ENCODE data around the gene MTUS2. TPM values are rescaled to one million over a fixed set of nuclear protein-coding genes. Genes with fewer than 3 reads are reported as not detected.

MTUS2 gene
- total and polyA plus RNA-seq, 9 of the 15 experiments (the other 6 are each of a cell fraction or from before 2014, with no cell fraction given) = 0.01 to 0.28 (median 0.06) TPM; not detected in 1

DNA sequence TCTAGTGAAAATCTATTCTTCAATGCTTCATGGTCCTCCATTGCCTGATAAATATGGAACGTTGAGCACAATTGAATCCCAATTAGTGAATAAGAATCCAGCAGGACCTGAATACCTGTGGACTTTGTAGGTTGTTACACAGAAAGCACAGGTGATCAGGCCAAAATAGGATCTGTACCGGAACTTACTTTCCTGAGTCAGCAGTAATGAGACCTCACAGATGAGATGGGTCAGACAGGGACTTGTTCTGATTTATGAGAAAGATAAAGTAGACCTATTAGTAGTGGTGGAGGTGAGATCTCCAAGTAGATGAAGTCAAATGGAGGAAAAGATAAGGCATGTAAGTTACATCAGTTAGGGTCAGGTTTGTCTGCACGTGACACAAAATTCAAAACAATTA, 351.1 kb downstream of the MTUS2 start (continued):
- TF ChIP-seq, protein P1, sequence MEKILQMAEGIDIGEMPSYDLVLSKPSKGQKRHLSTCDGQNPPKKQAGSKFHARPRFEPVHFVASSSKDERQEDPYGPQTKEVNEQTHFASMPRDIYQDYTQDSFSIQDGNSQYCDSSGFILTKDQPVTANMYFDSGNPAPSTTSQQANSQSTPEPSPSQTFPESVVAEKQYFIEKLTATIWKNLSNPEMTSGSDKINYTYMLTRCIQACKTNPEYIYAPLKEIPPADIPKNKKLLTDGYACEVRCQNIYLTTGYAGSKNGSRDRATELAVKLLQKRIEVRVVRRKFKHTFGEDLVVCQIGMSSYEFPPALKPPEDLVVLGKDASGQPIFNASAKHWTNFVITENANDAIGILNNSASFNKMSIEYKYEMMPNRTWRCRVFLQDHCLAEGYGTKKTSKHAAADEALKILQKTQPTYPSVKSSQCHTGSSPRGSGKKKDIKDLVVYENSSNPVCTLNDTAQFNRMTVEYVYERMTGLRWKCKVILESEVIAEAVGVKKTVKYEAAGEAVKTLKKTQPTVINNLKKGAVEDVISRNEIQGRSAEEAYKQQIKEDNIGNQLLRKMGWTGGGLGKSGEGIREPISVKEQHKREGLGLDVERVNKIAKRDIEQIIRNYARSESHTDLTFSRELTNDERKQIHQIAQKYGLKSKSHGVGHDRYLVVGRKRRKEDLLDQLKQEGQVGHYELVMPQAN (IDR thresholded peaks at IDR 0.05; ENCODE audit: borderline replicate concordance) = no peak
- TF ChIP-seq MAFG (tag; conservative IDR thresholded peaks at IDR 0.05) (0 out of 2 replicates have a peak, but pooled peaks have one; percentile 14), DDX20 (tag; IDR thresholded peaks at IDR 0.05; ENCODE audit: low read depth) (no peak), ATF1 (CRISPR knock-in tag; IDR thresholded peaks at IDR 0.05) (no peak), ATF1 (tag; IDR thresholded peaks at IDR 0.05) (no peak), ZNF707 (CRISPR knock-in tag; conservative IDR thresholded peaks at IDR 0.05) (no peak), TAF9B (IDR thresholded peaks at IDR 0.05; ENCODE audit: partially characterized antibody) (no peak), ZBTB17 (CRISPR knock-in tag; IDR thresholded peaks at IDR 0.05) (no peak), TEAD1 (CRISPR knock-in tag; IDR thresholded peaks at IDR 0.05) (no peak), NBN (IDR thresholded peaks at IDR 0.05; ENCODE audit: low read depth) (no peak), ZNF324 (CRISPR knock-in tag; IDR thresholded peaks at IDR 0.05) (no peak), MAFF (IDR thresholded peaks at IDR 0.05; ENCODE audit: low read length) (peak; percentile 36), PTRF (tag; IDR thresholded peaks at IDR 0.05) (no peak), C11orf30 (IDR thresholded peaks at IDR 0.05; ENCODE audit: low read depth) (peak; percentile 33; the same call in 1 of the 2 replicates), PHTF2 (CRISPR knock-in tag; IDR thresholded peaks at IDR 0.05) (no peak), RBFOX2 (IDR thresholded peaks at IDR 0.05; ENCODE audit: low read depth, low read length) (no peak), PURB (CRISPR knock-in tag; IDR thresholded peaks at IDR 0.05; ENCODE audit: low read depth) (no peak), ZBTB8A (IDR thresholded peaks at IDR 0.05; ENCODE audit: partially characterized antibody) (no peak), HCFC1 (IDR thresholded peaks at IDR 0.05; ENCODE audit: low read depth, low read length) (no peak)
- TF ChIP-seq, protein P2, sequence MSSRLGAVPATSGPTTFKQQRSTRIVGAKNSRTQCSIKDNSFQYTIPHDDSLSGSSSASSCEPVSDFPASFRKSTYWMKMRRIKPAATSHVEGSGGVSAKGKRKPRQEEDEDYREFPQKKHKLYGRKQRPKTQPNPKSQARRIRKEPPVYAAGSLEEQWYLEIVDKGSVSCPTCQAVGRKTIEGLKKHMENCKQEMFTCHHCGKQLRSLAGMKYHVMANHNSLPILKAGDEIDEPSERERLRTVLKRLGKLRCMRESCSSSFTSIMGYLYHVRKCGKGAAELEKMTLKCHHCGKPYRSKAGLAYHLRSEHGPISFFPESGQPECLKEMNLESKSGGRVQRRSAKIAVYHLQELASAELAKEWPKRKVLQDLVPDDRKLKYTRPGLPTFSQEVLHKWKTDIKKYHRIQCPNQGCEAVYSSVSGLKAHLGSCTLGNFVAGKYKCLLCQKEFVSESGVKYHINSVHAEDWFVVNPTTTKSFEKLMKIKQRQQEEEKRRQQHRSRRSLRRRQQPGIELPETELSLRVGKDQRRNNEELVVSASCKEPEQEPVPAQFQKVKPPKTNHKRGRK (tag; IDR thresholded peaks at IDR 0.05) = no peak
- TF ChIP-seq, protein P3, sequence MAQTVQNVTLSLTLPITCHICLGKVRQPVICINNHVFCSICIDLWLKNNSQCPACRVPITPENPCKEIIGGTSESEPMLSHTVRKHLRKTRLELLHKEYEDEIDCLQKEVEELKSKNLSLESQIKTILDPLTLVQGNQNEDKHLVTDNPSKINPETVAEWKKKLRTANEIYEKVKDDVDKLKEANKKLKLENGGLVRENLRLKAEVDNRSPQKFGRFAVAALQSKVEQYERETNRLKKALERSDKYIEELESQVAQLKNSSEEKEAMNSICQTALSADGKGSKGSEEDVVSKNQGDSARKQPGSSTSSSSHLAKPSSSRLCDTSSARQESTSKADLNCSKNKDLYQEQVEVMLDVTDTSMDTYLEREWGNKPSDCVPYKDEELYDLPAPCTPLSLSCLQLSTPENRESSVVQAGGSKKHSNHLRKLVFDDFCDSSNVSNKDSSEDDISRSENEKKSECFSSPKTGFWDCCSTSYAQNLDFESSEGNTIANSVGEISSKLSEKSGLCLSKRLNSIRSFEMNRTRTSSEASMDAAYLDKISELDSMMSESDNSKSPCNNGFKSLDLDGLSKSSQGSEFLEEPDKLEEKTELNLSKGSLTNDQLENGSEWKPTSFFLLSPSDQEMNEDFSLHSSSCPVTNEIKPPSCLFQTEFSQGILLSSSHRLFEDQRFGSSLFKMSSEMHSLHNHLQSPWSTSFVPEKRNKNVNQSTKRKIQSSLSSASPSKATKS (CRISPR knock-in tag; IDR thresholded peaks at IDR 0.05) = no peak
- TF ChIP-seq, protein P4, sequence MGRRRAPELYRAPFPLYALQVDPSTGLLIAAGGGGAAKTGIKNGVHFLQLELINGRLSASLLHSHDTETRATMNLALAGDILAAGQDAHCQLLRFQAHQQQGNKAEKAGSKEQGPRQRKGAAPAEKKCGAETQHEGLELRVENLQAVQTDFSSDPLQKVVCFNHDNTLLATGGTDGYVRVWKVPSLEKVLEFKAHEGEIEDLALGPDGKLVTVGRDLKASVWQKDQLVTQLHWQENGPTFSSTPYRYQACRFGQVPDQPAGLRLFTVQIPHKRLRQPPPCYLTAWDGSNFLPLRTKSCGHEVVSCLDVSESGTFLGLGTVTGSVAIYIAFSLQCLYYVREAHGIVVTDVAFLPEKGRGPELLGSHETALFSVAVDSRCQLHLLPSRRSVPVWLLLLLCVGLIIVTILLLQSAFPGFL (CRISPR knock-in tag; IDR thresholded peaks at IDR 0.05) = no peak
- TF ChIP-seq, protein P5, sequence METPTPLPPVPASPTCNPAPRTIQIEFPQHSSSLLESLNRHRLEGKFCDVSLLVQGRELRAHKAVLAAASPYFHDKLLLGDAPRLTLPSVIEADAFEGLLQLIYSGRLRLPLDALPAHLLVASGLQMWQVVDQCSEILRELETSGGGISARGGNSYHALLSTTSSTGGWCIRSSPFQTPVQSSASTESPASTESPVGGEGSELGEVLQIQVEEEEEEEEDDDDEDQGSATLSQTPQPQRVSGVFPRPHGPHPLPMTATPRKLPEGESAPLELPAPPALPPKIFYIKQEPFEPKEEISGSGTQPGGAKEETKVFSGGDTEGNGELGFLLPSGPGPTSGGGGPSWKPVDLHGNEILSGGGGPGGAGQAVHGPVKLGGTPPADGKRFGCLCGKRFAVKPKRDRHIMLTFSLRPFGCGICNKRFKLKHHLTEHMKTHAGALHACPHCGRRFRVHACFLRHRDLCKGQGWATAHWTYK (CRISPR knock-in tag; IDR thresholded peaks at IDR 0.05) = no peak

Data from K562 (cell line).